GM19025 (cell line): ENCODE data around the gene CBARP.

Source experiments
- ATAC-seq: cut with Tn5 transposase; IDR thresholded peaks from one replicate; pipeline ENCODE4 v1.9.1; 2021; ENCODE audit warnings: mild to moderate bottlenecking, low read depth, moderate library complexity; ENCODE audit not compliant: unreplicated experiment

The CBARP gene

DNA sequence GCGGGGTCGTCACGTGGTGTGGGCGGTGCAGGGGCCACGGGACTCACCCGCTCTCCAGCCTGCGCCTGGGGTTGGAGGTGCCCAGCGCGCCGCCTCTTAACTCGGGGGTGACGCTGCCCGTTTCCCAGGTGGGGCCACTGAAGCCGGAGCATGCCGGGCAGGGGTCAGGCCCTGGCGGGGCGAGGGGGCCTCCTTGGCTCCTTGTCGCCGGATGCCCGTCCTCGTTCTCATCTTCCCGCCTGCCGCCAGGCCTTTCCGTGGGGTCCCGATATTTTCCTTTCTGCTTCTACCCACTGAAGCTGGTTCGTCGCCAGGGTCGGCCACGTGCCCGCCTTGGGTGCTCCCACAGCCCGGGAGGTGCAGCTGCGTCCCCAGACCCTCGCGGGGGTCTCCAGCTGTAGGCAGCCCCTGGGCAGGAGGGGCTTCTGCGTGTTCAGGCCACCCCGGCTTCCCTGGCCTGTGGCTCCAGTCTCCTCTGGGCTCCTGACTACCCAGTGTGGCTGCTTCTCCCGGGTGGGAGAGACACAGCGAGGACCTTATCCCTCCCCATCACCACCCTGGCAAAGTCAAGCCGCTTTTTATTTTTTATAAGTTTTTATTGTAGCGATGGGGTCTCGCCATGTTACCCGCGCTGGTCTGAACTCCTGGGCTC lies 38.3 kb upstream of the CBARP start:
- ATAC-seq, result no peak

DNA sequence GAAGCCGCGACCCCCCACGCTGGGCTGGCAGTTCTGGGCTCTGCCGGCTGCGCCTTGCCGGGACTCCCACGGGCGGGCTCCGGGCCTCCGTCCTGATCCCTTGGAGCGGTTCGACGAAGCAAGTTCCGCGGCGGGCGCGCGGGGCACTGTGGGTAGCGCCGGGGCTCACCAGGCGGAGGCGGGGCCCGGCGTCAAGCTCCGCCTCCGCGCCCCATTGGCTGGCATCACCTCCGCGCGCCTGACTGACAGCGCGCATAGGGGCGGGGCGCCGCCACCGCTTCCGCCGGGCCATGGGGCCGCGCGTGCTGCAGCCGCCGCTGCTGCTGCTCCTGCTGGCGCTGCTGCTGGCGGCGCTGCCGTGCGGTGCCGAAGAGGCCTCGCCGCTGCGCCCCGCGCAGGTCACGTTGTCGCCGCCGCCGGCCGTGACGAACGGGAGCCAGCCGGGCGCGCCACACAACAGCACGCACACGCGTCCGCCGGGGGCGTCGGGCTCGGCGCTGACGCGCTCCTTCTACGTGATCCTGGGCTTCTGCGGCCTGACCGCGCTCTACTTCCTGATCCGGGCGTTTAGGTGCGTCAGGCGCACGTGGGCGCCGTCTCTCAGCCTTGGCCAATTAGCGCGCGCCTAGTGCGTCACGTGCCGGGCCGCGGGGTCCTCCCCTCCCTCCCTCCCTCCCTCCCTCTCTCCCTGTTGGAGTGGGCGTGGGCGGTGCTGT lies 37.6 kb upstream of the CBARP start, which contains the start of gene FAM174C:
TSS of gene FAM174C (plus strand) at position 271 of the 716 bp plus-strand sequence. CDS start at position 291, 20 bp downstream.
- ATAC-seq, result peak; percentile 80

DNA sequence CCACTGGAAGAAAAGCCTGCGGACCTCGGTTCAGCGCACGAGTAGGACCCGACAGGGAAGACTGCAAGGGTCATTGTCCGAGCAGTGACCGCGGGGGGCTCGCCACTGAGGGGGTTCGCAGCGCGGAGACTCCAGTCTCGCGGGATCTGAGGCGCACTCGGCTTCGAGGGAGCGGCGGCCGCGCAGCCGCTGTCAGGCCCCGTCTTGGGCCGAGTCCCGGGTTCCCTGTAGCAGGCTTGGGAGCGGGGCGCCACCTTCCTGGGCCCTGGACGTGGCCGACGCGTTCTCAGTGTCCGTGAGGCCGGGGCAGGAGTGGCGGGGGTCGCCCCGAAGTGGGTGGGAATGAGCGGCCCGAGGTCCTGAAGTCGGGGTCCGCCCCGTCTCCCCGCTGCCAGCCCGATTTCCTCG lies 37.1 kb upstream of the CBARP start:
- no peak for ATAC-seq

DNA sequence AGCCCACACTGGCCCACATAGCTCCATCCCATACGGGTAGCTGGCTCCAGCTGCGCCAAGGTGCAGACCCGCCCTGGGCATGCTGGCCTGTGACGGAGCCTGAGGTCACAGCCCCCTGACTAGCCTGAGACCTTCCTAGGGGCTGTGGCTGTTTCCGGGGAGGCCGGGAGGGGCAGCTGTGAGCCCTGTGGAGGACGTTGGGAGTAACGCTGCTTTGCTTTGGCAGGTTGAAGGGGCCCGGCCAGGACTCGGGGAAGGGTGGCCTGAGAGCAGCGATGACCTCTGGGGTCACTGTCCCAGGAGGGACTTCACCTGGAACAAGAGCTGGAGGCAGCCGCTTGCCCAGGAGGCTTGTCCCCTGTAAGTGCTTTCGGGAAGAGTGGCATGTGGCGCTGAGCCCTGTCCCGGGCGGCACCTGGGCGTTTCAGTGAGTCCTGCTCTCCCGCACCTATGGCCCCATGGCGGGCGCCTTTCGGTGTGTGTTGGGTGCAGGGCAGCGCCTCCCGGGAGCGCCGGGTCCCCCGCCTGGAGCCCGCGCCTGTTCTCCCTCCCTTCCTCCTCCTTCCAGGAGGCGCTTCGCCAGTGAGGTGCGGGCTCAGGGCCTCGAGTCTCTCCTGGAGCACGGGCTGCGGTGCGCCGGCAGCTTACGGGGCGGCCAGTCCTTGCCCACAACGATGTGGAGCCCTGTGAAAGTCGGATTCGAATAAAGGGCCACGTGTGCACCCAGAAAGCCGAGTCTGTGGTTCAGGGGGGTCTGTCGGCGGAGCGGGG lies 36.5 kb upstream of the CBARP start:
- no peak for ATAC-seq

DNA sequence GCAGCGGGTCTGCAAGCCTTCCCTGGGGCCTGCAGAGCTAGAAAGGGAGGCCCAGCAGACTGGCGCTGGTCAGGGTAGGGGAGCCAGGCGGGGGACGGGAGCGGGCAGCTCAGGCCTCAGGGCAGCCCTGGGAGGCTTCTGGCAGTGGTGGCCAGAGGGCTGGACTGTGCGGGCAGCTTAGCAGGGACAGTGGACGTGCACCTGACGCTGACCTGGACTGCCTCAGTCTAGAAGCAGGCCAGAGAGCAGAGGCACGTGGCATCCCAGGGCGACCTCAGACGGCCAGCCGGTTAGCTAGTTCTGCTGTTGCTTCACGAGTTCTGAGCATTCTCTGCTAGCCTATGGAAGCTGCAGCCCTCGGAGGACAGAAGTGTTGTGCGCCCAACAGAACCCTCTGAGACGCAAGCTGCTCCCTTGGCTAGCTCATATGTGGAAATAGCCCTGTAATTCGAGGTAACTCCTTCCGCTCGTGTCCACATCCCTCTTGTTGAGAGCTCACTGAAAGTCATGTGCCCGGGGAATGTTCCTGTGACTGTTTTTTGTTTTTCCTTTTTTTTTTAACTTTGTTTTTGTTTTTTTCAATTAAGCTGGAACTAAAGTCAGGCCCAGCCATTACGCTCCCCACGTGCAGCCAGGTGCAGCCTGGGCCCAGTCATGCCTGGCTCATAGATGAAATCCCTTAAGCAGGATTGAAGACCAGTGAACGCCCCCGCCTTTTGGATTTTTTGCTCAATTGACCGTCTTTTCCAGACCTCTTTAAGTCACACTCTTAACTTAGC lies 35.6 kb upstream of the CBARP start:
- no peak for ATAC-seq

DNA sequence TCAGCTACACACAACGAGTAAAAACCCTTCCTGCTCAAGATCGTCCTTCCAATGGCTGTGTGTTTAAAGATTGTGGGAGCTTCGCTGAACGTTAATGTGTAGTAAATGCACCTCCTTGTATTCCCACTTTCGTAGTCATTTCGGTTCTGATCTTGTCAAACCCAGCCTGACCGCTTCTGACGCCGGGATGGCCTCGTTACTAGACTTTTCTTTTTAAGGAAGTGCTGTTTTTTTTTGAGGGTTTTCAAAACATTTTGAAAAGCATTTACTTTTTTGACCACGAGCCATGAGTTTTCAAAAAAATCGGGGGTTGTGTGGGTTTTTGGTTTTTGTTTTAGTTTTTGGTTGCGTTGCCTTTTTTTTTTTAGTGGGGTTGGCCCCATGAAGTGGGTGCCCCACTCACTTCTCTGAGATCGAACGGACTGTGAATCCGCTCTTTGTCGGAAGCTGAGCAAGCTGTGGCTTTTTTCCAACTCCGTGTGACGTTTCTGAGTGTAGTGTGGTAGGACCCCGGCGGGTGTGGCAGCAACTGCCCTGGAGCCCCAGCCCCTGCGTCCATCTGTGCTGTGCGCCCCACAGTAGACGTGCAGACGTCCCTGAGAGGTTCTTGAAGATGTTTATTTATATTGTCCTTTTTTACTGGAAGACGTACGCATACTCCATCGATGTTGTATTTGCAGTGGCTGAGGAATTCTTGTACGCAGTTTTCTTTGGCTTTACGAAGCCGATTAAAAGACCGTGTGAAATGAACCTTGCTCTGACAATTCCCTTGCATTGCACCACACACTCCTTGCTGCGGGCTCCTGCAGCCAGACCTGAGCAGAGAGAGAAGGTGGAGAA lies 34.8 kb upstream of the CBARP start:
- ATAC-seq, result no peak

DNA sequence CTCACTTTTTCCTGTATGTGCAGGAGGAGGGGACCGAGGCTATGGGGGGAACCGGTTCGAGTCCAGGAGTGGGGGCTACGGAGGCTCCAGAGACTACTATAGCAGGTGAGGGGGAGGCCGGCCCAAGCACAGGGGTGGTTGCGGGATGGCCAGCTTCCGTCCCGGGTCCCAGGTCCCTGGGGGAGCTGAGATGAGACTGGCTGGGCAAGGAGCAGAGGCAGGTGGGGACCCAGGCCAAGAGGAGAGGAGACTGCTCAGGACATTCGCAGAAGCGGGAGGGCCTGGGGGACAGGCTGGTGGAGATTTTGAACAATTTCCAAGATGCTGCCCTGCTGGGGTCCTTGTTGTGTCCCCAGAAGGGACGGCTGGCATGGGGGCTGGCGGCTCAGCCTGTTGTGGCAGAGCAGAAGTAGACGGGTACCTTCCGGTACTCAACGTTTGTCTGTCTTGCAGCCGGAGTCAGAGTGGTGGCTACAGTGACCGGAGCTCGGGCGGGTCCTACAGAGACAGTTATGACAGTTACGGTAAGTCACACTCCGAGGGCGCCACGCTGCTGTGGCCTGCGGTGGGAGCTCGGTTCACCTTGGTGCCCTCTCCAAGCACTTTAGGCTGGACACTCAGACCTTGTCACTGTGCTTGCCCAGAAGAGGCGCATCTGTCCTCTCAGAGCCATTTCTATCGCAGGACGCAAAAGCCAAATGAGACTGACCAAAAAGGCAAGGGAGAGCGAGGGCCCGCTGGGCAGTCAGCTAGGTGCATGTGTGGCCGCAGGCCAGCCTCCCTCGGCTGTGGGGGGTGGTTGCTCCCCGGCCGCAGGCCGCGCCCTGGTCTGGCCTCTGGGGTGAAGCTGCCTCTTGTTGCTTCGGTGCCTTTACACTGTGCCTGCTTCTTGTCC lies 34.0 kb upstream of the CBARP start:
- no peak for ATAC-seq

DNA sequence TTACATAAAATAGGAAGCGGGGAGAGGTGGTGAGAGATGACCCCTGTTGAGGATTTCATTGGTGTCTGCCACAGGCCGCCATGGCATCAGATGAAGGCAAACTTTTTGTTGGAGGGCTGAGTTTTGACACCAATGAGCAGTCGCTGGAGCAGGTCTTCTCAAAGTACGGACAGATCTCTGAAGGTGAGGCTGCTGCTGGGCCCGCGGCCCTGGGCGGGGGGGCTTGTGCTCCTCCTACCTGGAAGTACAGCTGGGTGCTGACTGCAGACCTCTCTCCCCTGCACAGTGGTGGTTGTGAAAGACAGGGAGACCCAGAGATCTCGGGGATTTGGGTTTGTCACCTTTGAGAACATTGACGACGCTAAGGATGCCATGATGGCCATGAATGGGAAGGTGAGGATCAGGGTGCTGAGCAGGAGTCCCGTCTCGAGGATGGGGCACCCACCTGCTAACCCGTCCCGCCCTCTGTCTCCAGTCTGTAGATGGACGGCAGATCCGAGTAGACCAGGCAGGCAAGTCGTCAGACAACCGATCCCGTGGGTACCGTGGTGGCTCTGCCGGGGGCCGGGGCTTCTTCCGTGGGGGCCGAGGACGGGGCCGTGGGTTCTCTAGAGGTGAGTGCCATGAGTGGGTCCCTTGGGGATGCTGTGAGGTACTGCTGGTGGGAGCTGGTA lies 33.2 kb upstream of the CBARP start:
- ATAC-seq, result no peak

DNA sequence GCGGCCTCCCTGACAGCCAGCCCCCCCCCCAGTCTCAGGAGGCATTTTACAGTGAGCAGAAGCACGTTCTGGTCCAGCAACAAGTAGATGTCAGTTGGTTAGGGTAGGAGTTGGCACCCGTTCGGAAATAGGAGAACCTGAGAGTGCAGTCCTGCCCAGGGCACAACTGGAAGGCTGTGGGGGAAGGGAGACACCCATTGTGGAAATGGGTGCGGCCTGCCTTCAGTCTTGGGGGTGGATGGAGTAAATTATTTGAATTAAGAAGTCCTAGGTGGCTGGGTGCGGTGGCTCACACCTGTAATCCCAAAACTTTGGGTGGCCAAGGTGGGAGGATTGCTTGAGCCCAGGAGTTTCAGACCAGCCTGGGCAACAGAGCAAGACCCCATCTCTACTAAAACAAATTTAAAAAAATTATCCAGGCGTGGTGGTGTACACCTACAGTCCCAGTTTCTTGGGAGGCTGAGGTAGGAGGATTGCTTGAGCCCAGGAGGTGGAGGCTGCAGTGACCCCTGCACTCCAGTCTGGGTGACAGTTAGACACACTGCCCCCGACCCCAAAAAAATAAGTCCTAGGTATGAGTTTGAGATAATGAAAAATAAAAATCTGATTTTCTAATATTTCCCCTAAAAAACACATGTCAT lies 32.5 kb upstream of the CBARP start:
- ATAC-seq, result no peak

DNA sequence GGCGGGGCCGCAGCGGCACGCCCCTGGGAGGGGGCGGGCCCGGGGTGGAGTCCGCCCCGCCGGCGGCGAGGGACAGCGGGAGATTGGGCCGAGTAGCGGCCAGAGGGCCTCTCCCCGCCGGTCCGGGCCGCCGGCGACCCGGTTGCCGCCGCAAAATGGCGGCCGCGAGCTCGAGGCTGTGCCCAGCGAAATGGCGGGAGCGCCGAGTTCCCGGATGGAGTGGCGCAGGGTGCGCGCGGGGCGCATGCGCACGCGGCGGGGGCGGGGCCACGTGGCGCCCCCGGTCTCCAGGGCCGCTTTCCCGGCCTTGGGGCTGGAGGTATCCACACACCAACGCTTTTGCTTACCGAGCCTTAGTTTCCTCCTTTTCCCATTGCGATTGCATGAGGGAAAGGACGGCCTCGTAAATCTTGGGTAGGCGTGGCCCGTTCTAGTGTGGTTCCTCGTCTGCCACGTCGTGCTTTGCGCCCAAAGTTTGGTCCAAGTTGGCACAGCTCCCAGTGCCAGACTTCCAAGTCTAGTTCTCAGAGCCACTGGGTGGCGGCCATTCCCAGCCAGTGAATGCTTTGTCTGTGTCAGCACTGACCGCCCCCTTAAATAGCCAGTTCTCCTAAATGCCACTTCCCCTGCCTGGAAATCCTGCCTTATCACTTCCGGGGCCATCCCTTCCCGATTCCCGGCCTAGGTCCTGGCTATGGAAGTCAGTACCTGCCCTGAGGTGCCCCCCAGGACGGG lies 31.8 kb upstream of the CBARP start:
- peak; percentile 24 for ATAC-seq

DNA sequence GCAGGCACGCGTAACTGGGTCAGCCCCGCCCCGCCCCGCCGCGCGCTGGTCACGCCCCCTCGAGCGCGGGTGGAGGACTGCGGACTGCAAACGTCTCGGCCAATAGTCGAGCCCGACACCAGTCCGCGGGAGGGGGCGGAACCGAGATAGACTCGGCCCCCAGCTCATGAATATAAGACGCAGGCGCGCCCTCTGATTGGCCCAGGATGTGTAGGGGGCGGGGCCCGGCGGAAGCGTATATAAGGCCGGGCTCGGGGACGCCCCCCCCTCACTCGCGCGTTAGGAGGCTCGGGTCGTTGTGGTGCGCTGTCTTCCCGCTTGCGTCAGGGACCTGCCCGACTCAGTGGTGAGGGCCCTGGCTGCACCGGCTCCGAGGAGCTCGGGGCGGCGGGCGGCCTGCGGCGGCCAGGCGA lies 31.3 kb upstream of the CBARP start, which contains the start of gene CIRBP:
TSS of gene CIRBP (plus strand) at position 268 of the 413 bp plus-strand sequence. CDS start 1,602 bp downstream, outside the sequence.
- peak; percentile 60 for ATAC-seq

DNA sequence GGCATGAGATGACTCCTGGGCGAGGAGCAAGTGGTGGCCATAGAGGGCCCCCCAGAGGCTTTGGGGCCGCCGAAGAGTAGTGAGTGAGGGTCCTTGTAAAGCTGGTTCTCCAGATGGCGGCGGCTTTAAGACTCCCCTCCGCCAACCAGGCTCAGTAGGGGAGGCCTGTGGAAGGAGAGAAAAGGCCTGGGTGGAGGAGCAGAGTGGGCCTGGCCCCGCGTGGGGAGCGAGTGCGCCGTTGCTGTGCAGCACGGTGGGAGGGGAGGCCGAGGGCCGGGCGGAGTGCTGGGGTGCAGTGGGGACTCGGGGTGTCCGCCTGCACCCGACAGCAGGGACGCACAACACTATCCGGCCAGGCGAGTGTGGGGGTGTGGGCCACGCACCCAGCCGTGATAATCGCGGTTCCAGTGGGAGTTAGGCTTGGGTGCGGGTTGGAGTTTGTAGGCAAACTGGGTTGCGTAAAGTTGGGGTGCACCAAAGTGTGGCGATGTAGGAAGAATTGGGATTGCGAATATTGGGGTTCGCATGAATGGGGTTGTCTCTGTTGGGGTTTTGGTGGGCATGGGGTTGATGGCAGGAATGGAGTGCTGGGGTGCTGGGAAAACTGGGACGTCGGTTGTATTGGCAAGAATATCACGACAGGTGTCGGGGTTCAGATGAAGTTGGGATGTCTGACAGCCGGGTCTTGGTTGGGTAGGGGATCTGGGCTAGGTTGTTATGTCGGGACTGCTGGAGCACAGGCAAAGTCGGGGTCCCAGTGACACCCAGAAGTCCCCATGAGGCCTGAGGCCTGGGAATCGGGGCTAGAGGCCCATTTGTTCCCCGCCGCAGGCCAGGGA lies 30.6 kb upstream of the CBARP start:
- ATAC-seq, result no peak

DNA sequence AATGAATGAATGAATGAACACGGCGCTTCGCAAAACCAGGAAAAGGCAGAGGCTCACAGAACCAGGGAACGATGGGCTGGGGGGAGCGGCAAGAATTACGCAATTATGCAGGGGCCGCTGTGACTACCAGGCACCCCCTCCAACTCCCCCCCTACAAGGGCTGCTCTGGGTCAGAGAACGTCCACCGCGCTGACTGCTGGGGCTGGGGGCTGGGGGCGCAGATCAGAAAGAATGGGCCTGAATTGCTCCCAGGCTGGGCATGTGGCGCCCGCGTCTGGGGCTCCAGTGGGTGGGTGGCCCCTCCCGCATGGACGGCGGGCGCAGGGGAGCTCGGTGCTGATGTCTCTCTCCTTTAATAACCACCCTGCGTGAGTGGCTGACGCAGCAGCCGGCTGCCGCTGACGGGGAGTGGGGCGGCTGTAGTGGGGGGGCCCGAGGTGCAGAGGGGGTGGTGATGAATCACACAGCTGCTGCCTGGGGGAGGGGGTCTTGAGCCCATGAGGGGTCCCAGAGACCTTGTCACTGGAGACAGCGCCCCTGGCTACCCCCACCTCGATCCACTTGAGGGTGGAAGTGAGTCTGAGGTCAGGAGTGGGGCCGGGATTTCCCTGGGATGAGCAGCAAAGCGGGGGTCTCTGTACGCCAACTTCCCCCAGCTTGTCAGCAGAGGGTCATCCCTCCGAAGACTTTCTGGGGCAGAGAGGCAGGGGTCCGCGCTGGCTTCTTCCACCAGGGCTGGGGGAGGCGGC lies 29.8 kb upstream of the CBARP start:
- ATAC-seq, result no peak

DNA sequence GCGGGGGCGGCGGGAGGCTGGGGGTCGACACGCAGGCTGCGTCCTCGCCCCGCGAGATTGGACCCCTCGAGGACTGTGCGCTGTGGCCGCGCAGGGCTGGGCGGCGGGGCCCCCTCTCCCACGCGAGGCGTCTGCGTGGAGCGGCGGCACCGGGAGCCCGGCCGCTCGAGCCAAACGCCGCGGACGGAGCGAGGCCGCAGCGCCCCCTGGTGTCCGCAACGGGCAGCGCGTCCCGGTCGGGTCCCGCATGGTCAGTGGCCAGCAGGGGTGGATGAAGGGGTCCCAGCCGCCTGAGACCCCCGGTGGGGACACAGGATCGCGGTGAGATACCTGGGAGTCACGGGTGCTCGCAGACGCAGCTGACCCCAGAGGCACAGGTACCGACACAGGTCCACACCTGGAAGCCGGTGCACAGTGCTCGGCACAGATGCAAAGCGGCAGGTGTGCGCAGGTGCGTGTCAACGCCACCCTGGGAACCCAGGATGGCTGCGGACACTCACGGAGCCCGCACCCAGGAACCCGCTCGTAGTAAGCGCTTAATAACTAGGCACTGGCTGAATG lies 29.2 kb upstream of the CBARP start:
- peak; percentile 12 for ATAC-seq
